H9 (cell line): ENCODE results near the gene DDIT4. TPM values are rescaled to one million over a fixed set of nuclear protein-coding genes. Genes with fewer than 3 reads are reported as not detected.

ENCODE experiments used
- DNase-seq: peaks from one replicate; pipeline ENCODE4 v3.0.0-alpha.2; 2017
- H2AFZ ChIP-seq: one replicate; pipeline ENCODE4 v1.6.1; 2013; ENCODE audit warnings: mild to moderate bottlenecking, low read length, control low read depth, moderate library complexity
- H2AK5ac ChIP-seq: 2 replicates; pipeline ENCODE4 v1.6.1; 2013; ENCODE audit warnings: low read length, control low read depth, mixed read lengths; ENCODE audit not compliant: insufficient read length
- H2BK120ac ChIP-seq: one replicate; pipeline ENCODE4 v1.6.1; 2013; ENCODE audit warnings: low read depth, mild to moderate bottlenecking, low read length, control low read depth, inconsistent platforms; ENCODE audit not compliant: poor library complexity, severe bottlenecking
- H2BK12ac ChIP-seq: 2 replicates; pipeline ENCODE4 v1.6.1; 2013; ENCODE audit warnings: low read length, control low read depth, mixed read lengths, low read depth; ENCODE audit not compliant: insufficient read length
- H2BK15ac ChIP-seq: 2 replicates; pipeline ENCODE4 v1.6.1; 2013; ENCODE audit warnings: low read depth, low read length, control low read depth
- H2BK20ac ChIP-seq: one replicate; pipeline ENCODE4 v1.6.1; 2013; ENCODE audit warnings: low read depth, mild to moderate bottlenecking, low read length, control low read depth, inconsistent platforms; ENCODE audit not compliant: poor library complexity, severe bottlenecking
- H2BK5ac ChIP-seq: 2 replicates; pipeline ENCODE4 v1.6.1; 2013; ENCODE audit warnings: low read length, control low read depth, mixed read lengths; ENCODE audit not compliant: insufficient read length
- H3K14ac ChIP-seq: 2 replicates; pipeline ENCODE4 v1.6.1; 2013; ENCODE audit warnings: low read length, control low read depth; ENCODE audit not compliant: insufficient read depth
- H3K18ac ChIP-seq: 2 replicates; pipeline ENCODE4 v1.6.1; 2013; ENCODE audit warnings: low read depth, mild to moderate bottlenecking, mixed read lengths, low read length, control low read depth; ENCODE audit not compliant: insufficient read length
- H3K23ac ChIP-seq: 2 replicates; pipeline ENCODE4 v1.6.1; 2013; ENCODE audit warnings: low read length, control low read depth, mixed read lengths, low read depth; ENCODE audit not compliant: insufficient read length
- H3K23me2 ChIP-seq: 2 replicates; pipeline ENCODE4 v1.6.1; 2013; ENCODE audit warnings: low read depth, mild to moderate bottlenecking, mixed read lengths, low read length, control low read depth; ENCODE audit not compliant: insufficient read length, poor library complexity, severe bottlenecking
- H3K27ac ChIP-seq: 2 replicates; pipeline ENCODE4 v1.5.1; 2013; ENCODE audit warnings: low read length, control low read depth, mixed read lengths, low read depth; ENCODE audit not compliant: insufficient read length
- H3K27me3 ChIP-seq: 2 replicates; pipeline ENCODE4 v1.6.1; 2013; ENCODE audit warnings: low read length, control low read depth, inconsistent platforms; ENCODE audit not compliant: insufficient read depth
- H3K4ac ChIP-seq: 2 replicates; pipeline ENCODE4 v1.6.1; 2013; ENCODE audit warnings: low read depth, mild to moderate bottlenecking, control low read depth, inconsistent platforms, low read length, moderate library complexity
- H3K4me1 ChIP-seq: 2 replicates; pipeline ENCODE4 v1.6.1; 2013; ENCODE audit warnings: low read length, control low read depth, inconsistent platforms; ENCODE audit not compliant: insufficient read depth
- H3K4me2 ChIP-seq: 2 replicates; pipeline ENCODE4 v1.6.1; 2013; ENCODE audit warnings: low read length, control low read depth, mixed read lengths; ENCODE audit not compliant: insufficient read length, insufficient read depth
- H3K56ac ChIP-seq: 2 replicates; pipeline ENCODE4 v1.6.1; 2013; ENCODE audit warnings: low read depth, mild to moderate bottlenecking, mixed read lengths, low read length, control low read depth; ENCODE audit not compliant: insufficient read length
- H3K79me1 ChIP-seq: 2 replicates; pipeline ENCODE4 v1.6.1; 2013; ENCODE audit warnings: low read depth, mild to moderate bottlenecking, moderate library complexity, low read length, control low read depth, inconsistent platforms; ENCODE audit not compliant: insufficient read depth, poor library complexity, severe bottlenecking
- H3K79me2 ChIP-seq: 2 replicates; pipeline ENCODE4 v1.6.1; 2013; ENCODE audit warnings: low read length, control low read depth, inconsistent platforms; ENCODE audit not compliant: insufficient read depth
- H3K9ac ChIP-seq: 2 replicates; pipeline ENCODE4 v1.6.1; 2013; ENCODE audit warnings: low read length, control low read depth, mixed read lengths; ENCODE audit not compliant: insufficient read length; ENCODE audit errors: extremely low read depth
- H3K9me3 ChIP-seq: one replicate; pipeline ENCODE4 v1.6.1; 2013; ENCODE audit warnings: low read depth, low read length, inconsistent platforms; ENCODE audit not compliant: control insufficient read depth
- H3T11ph ChIP-seq: one replicate; pipeline ENCODE4 v1.6.1; 2013; ENCODE audit warnings: mild to moderate bottlenecking, low read length, control low read depth, inconsistent platforms
- H4K20me1 ChIP-seq: one replicate; pipeline ENCODE4 v1.6.1; 2013; ENCODE audit not compliant: control insufficient read depth, insufficient read length, insufficient read depth
- H4K5ac ChIP-seq: 2 replicates; pipeline ENCODE4 v1.6.1; 2013; ENCODE audit warnings: low read depth, mild to moderate bottlenecking, mixed read lengths, low read length, control low read depth; ENCODE audit not compliant: insufficient read length
- H4K8ac ChIP-seq: replicated peaks from 2 replicates; pipeline ENCODE4 v1.6.1; 2013; ENCODE audit warnings: low read length, control low read depth, mixed read lengths, low read depth; ENCODE audit not compliant: insufficient read length
- H4K91ac ChIP-seq: 2 replicates; pipeline ENCODE4 v1.6.1; 2013; ENCODE audit warnings: low read depth, mild to moderate bottlenecking, moderate library complexity, mixed read lengths, low read length, control low read depth; ENCODE audit not compliant: insufficient read length
- H3K27ac Mint-ChIP-seq, 3 experiments: 2 replicates in 2 of 3; 3 replicates in 1 of 3; pipeline ENCODE4 v1.8.0; 2020 to 2021; ENCODE audit warnings: mixed read lengths in 3 of 3, mild to moderate bottlenecking in 1 of 3, moderate library complexity in 1 of 3
- H3K27me3 Mint-ChIP-seq: 2 replicates; pipeline ENCODE4 v1.8.0; 2021; ENCODE audit warnings: low read depth, mild to moderate bottlenecking, moderate library complexity, mixed read lengths
- H3K36me3 Mint-ChIP-seq, 3 experiments: 2 replicates in 2 of 3; 3 replicates in 1 of 3; pipeline ENCODE4 v1.8.0; 2020 to 2021; ENCODE audit warnings: low read depth in 3 of 3, mixed read lengths in 3 of 3; ENCODE audit not compliant: insufficient read depth in 1 of 3
- H3K4me1 Mint-ChIP-seq, 2 experiments: 2 replicates each; pipeline ENCODE4 v1.8.0; 2020; ENCODE audit warnings: mixed read lengths in 2 of 2
- H3K4me3 Mint-ChIP-seq, 2 experiments: 2 replicates in 1 of 2; 3 replicates in 1 of 2; pipeline ENCODE4 v1.8.0; 2020 to 2021; ENCODE audit warnings: mild to moderate bottlenecking in 2 of 2, mixed read lengths in 2 of 2, moderate library complexity in 1 of 2
- H3K9me3 Mint-ChIP-seq, 2 experiments: 2 replicates in 1 of 2; 3 replicates in 1 of 2; pipeline ENCODE4 v1.8.0; 2020; ENCODE audit warnings: mild to moderate bottlenecking in 2 of 2, mixed read lengths in 2 of 2, moderate library complexity in 1 of 2
- WGBS: extraction: QIAGEN DNeasy Blood & Tissue Kit; methylation state at CpG from one replicate; pipeline ENCODE4 v1.1.7; 2013; ENCODE audit warnings: missing lambda C conversion rate, low lambda C conversion rate, mixed read lengths; ENCODE audit not compliant: insufficient read length; ENCODE audit errors: extremely low coverage; 5-methylcytosine and 5-hydroxymethylcytosine counted together
- total RNA-seq: library from RNA; stranded (reverse); gene quantifications from 2 replicates; pipeline ENCODE4 v1.2.1, GENCODE V29; 2021
- TF ChIP-seq, protein P1 (sequence below): fragments of 200-600 bp; sonication (generic); conservative IDR thresholded peaks from 3 replicates; pipeline ENCODE4 v1.8.0; 2021; ENCODE audit warnings: antibody characterized with exemption, mild to moderate bottlenecking

DDIT4 gene
- total RNA-seq, 1 experiment from 2014 or later, result 84.0 TPM

DNA sequence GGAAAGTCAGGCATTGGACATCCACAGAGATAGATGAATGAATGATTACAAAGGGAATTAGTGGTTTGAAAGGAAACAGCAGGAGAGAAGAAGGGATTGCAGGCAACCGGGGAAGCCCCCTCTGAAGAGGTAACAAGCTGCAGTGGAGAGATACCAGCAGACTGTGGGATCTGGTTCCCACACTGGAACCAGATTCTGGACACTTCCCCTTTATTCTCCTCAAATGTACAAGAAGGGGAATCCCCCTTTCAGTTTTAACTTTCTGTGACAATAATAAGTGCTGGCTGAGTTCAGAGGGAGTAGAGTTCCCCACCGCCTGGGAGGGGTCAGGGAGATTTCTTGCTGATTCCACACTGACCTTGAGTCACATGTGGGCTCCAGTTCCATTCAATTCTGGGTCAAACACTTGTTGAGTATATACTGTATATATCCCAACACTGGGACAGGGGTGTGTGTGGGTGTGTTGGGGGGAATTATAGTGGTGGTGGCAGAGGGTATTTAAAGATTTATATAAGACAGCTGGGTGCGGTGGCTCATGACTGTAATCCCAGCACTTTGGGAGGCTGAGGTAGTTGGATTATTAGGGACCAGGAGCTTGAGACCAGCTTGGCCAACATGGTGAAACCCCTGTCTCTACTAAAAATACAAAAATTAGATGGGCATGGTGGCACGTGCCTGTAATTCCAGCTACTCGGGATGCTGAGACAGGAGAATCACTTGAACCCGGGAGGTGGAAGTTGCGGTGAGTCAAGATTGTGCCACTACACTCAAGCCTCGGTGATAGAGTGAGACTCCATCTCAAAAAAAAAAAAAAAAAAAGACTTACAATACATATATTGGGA lies 16.5 kb upstream of the DDIT4 start:
- DNase-seq, result no peak
- H3K4me3 Mint-ChIP-seq, result no peak overlapping the region
- H3K4me1 Mint-ChIP-seq, result peaks cover 47 to 59% of the 10 kb centered on the region in 2 experiments

More for the DNA sequence above, 16.5 kb upstream of the DDIT4 start:
- no peak overlapping the region for H3K4me2 ChIP-seq
- no peak overlapping the region for H2BK12ac ChIP-seq
- H3K23ac ChIP-seq, result no peak overlapping the region
- no peaks in the 10 kb centered on the region for H3K79me2 ChIP-seq
- peak overlapping the region; percentile 46 to 79 (median 64); a peak in 4 of 7 replicates for H3K27ac Mint-ChIP-seq
- no peak overlapping the region for H4K5ac ChIP-seq
- no peaks in the 10 kb centered on the region for H3K27me3 Mint-ChIP-seq
- no peak overlapping the region for H3K14ac ChIP-seq
- H2BK15ac ChIP-seq, result no peak overlapping the region
- H3K4me1 ChIP-seq, result peaks cover 11% of the 10 kb centered on the region
- H3K9me3 ChIP-seq, result no peaks in the 10 kb centered on the region
- H3K9ac ChIP-seq, result no peak overlapping the region
- no peak overlapping the region for H2AFZ ChIP-seq
- H3K27me3 ChIP-seq, result no peaks in the 10 kb centered on the region
- H3K56ac ChIP-seq, result no peak overlapping the region
- H3K79me1 ChIP-seq, result no peaks in the 10 kb centered on the region
- no peak overlapping the region for H3K18ac ChIP-seq
- no peaks in the 10 kb centered on the region for H4K20me1 ChIP-seq
- H3K9me3 Mint-ChIP-seq, result no peaks in the 10 kb centered on the region; a peak in 1 of 5 replicates
- WGBS, result no CpG with 5 or more reads among the region's 8 CpGs
- H3K36me3 Mint-ChIP-seq, result no peaks in the 10 kb centered on the region
- no peak overlapping the region for H2BK120ac ChIP-seq
- H2BK20ac ChIP-seq, result no peak overlapping the region
- H3T11ph ChIP-seq, result no peak overlapping the region
- no peak overlapping the region for H2AK5ac ChIP-seq
- TF ChIP-seq, protein P1, sequence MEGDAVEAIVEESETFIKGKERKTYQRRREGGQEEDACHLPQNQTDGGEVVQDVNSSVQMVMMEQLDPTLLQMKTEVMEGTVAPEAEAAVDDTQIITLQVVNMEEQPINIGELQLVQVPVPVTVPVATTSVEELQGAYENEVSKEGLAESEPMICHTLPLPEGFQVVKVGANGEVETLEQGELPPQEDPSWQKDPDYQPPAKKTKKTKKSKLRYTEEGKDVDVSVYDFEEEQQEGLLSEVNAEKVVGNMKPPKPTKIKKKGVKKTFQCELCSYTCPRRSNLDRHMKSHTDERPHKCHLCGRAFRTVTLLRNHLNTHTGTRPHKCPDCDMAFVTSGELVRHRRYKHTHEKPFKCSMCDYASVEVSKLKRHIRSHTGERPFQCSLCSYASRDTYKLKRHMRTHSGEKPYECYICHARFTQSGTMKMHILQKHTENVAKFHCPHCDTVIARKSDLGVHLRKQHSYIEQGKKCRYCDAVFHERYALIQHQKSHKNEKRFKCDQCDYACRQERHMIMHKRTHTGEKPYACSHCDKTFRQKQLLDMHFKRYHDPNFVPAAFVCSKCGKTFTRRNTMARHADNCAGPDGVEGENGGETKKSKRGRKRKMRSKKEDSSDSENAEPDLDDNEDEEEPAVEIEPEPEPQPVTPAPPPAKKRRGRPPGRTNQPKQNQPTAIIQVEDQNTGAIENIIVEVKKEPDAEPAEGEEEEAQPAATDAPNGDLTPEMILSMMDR, result no peak
- no peak overlapping the region for H4K91ac ChIP-seq
- H2BK5ac ChIP-seq, result no peak overlapping the region
- H4K8ac ChIP-seq, result no peak overlapping the region
- no peak overlapping the region for H3K4ac ChIP-seq
- no peak overlapping the region for H3K27ac ChIP-seq
- peaks cover 4% of the 10 kb centered on the region for H3K23me2 ChIP-seq
